ENCODE results near the gene OR5T3.
"Not testable (repeated sequence)": the region's sequence is repeated elsewhere in the genome, so short reads cannot be mapped to it uniquely, and the experiment has no call there.

OR5T3 gene

GRCh38 chr11:56251954-56252353 is at the start of gene OR5T3:
OR5T3 (plus strand) TSS chr11:56252254; CDS start chr11:56252254, 0 bp downstream.
- Histone ChIP-seq H3K36me3 (ENCODE audit: insufficient read depth, low read length) (no peaks in the 10 kb centered on the region), H3K9ac (ENCODE audit: low read depth, low read length) (no peak within 1 kb of the TSS), H3K4me1 (ENCODE audit: insufficient read depth, low read length) (no peaks in the 10 kb centered on the region), H3K9me3 (ENCODE audit: control insufficient read depth, insufficient read depth, low read length) (no peaks in the 10 kb centered on the region)

- H3K36me3 ChIP-seq (ENCODE audit: insufficient read depth, low read length), result no peaks in the 10 kb centered on the region
- no peaks in the 10 kb centered on the region for H3K9me3 ChIP-seq (ENCODE audit: control insufficient read depth, insufficient read depth, low read length)
- no peak overlapping the region for H3K9ac ChIP-seq (ENCODE audit: low read depth, low read length)
- no peaks in the 10 kb centered on the region for H3K4me1 ChIP-seq (ENCODE audit: insufficient read depth, low read length)
These were observed 44.3 kb upstream of the OR5T3 start for GRCh38 chr11:56207790-56208189.

DNA sequence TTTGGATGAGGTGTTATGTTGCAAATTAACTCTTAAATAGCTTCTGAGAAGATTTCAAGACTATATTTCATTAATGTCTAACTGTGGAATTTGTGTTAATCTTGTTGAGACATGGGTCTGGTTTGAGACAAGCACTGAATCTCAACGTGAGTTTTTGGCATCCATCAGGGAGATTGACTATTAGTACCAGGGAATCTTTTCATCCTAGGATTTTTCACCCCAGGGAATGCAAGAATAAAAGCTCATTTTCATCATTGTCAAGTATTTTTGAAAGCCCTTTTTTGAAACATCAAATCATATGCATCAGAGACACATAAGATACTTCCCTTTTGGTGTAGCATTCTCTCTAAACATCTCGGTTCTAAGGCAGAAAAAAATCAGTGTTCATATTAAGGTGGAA is 37.5 kb upstream of the OR5T3 start:
- Histone ChIP-seq H3K4me1 (ENCODE audit: insufficient read depth, low read length) (no peaks in the 10 kb centered on the region), H3K9me3 (ENCODE audit: control insufficient read depth, insufficient read depth, low read length) (no peaks in the 10 kb centered on the region; the same call in 1 of the 2 replicates), H3K9ac (ENCODE audit: low read depth, low read length) (no peak overlapping the region), H3K36me3 (ENCODE audit: insufficient read depth, low read length) (no peaks in the 10 kb centered on the region)

GRCh38 chr11:56219735-56220134 is 32.3 kb upstream of the OR5T3 start:
- H3K9me3 ChIP-seq (ENCODE audit: control insufficient read depth, insufficient read depth, low read length); H3K9ac ChIP-seq (ENCODE audit: low read depth, low read length); H3K36me3 ChIP-seq (ENCODE audit: insufficient read depth, low read length); H3K4me1 ChIP-seq (ENCODE audit: insufficient read depth, low read length): not testable (repeated sequence)

DNA sequence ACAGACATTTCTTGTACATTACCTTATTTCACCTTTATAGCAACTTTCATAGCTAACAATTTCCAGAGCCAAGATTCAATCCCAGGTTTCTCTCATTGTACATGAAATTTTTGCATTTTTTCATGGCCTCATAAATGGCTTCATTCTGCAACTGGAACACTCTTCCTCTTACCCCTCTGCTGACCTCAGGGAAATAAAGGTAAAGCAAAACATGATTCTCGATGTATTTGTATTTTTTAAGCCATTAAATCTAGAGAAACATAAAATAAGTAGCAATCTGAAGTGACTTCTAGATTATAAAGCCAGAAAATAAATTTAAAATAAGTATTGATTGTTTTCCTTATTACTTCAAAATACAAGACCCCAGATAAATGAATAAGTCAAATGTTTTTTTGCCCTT is 17.9 kb upstream of the OR5T3 start, which contains the start of gene OR5T2:
OR5T2 (minus strand) TSS at position 101 of the 400 bp plus-strand sequence. CDS start 1,193 bp downstream, outside the sequence.
- Histone ChIP-seq H3K9ac (ENCODE audit: low read depth, low read length) (no peak within 1 kb of the TSS), H3K9me3 (ENCODE audit: control insufficient read depth, insufficient read depth, low read length) (no peaks in the 10 kb centered on the region), H3K4me1 (ENCODE audit: insufficient read depth, low read length) (no peaks in the 10 kb centered on the region), H3K36me3 (ENCODE audit: insufficient read depth, low read length) (no peaks in the 10 kb centered on the region)

GRCh38 chr11:56271092-56271491 is 19.0 kb downstream of the OR5T3 start:
- no peaks in the 10 kb centered on the region for H3K36me3 ChIP-seq (ENCODE audit: insufficient read depth, low read length)
- H3K9me3 ChIP-seq (ENCODE audit: control insufficient read depth, insufficient read depth, low read length), result no peaks in the 10 kb centered on the region
- H3K4me1 ChIP-seq (ENCODE audit: insufficient read depth, low read length), result no peaks in the 10 kb centered on the region
- no peak overlapping the region for H3K9ac ChIP-seq (ENCODE audit: low read depth, low read length)

DNA sequence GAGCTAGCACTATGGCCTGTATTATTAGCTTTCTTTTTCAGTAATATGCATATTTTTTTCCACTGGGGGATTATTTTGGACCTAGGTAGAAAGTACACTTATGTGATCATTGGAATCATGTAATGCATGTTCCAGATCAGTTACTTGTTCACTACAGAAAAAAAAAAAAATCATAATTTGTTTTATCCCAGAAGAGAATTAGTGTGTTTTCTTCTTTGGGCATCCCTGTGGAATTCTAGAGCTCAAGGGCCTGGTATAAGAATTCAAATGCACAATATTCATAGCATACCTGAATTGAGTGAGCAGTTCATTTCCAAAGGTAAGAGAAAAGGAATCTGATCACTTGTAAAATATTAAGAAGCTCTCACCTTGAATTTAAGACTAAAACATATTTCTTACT is 21.8 kb downstream of the OR5T3 start, which contains the start of gene OR5T1:
OR5T1 (plus strand) TSS at position 301 of the 400 bp plus-strand sequence. CDS start 1,485 bp downstream, outside the sequence.
- no peak within 1 kb of the TSS for H3K9ac ChIP-seq (ENCODE audit: low read depth, low read length)
- no peaks in the 10 kb centered on the region for H3K4me1 ChIP-seq (ENCODE audit: insufficient read depth, low read length)
- H3K9me3 ChIP-seq (ENCODE audit: control insufficient read depth, insufficient read depth, low read length), result no peaks in the 10 kb centered on the region
- H3K36me3 ChIP-seq (ENCODE audit: insufficient read depth, low read length), result no peaks in the 10 kb centered on the region

- Histone ChIP-seq H3K9me3 (ENCODE audit: control insufficient read depth, insufficient read depth, low read length) (no peaks in the 10 kb centered on the region), H3K9ac (ENCODE audit: low read depth, low read length) (no peak within 1 kb of the TSS), H3K4me1 (ENCODE audit: insufficient read depth, low read length) (peaks cover 10% of the 10 kb centered on the region; the same call in 1 of the 2 replicates), H3K36me3 (ENCODE audit: insufficient read depth, low read length) (no peaks in the 10 kb centered on the region)
These were observed 40.1 kb downstream of the OR5T3 start, which contains the start of gene OR8H1 for GRCh38 chr11:56292154-56292553. OR8H1 (minus strand) TSS chr11:56292254; CDS start chr11:56291062, 1,192 bp downstream.

DNA sequence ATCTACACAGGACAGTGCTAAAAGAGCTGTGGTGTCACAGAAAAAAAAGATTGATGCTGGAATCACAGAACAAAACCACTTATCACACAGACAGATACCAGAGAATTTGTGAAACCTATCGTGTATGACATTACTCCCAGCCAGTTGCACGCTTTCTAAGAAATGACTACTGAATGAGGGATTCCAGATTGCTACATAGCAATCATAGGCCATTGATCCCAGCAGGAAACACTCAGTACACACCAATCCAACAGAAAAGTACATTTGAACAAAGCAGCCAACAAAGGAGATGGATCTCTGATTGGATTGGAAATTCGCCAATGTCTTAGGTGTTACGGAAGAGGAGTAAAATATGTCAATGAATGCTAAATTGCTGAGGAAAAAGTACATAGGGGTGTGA is 44.8 kb downstream of the OR5T3 start:
- no peaks in the 10 kb centered on the region for H3K36me3 ChIP-seq (ENCODE audit: insufficient read depth, low read length)
- no peaks in the 10 kb centered on the region for H3K9me3 ChIP-seq (ENCODE audit: control insufficient read depth, insufficient read depth, low read length)

More for the DNA sequence above, 44.8 kb downstream of the OR5T3 start:
- no peak overlapping the region for H3K9ac ChIP-seq (ENCODE audit: low read depth, low read length)
- no peaks in the 10 kb centered on the region for H3K4me1 ChIP-seq (ENCODE audit: insufficient read depth, low read length)

Data from ES-I3 (cell line).